NCI-H1048 (cell line): Measurements from ENCODE around the gene ABHD17C.
"Not testable (repeated sequence)": the region's sequence is repeated elsewhere in the genome, so short reads cannot be mapped to it uniquely, and the experiment has no call there.

Experiments used
- DNase-seq: peaks from one replicate; lab custom pipeline; 2025; lab: John Stamatoyannopoulos, UW

ABHD17C gene

GRCh38 chr15:80695099-80695910, at the start of gene ABHD17C:
ABHD17C (plus strand) TSS chr15:80695310; CDS start chr15:80695430, 120 bp downstream.
- DNase-seq, result no peak

GRCh38 chr15:80645494-80646065, 49.5 kb upstream of the ABHD17C start:
- DNase-seq, result no peak

GRCh38 chr15:80647424-80647823, 47.7 kb upstream of the ABHD17C start:
- DNase-seq, result not testable (repeated sequence)

- DNase-seq, result no peak
Measured at GRCh38 chr15:80654299-80654698, 40.8 kb upstream of the ABHD17C start.

- no peak for DNase-seq
Measured at GRCh38 chr15:80659375-80659774, 35.7 kb upstream of the ABHD17C start.

- no peak for DNase-seq
Measured at GRCh38 chr15:80660119-80660518, 35.0 kb upstream of the ABHD17C start.

- DNase-seq, result no peak
Measured at GRCh38 chr15:80662129-80662528, 33.0 kb upstream of the ABHD17C start.

GRCh38 chr15:80662757-80663553, 32.2 kb upstream of the ABHD17C start:
- no peak for DNase-seq

- DNase-seq, result no peak
Measured at GRCh38 chr15:80665151-80665550, 30.0 kb upstream of the ABHD17C start.

- no peak for DNase-seq
Measured at GRCh38 chr15:80667936-80668335, 27.2 kb upstream of the ABHD17C start.

- no peak for DNase-seq
Measured at GRCh38 chr15:80668546-80669236, 26.4 kb upstream of the ABHD17C start.

GRCh38 chr15:80669663-80670273, 25.3 kb upstream of the ABHD17C start:
- DNase-seq, result no peak

- no peak for DNase-seq
Measured at GRCh38 chr15:80673561-80674244, 21.4 kb upstream of the ABHD17C start.

GRCh38 chr15:80674245-80674614, 20.9 kb upstream of the ABHD17C start:
- DNase-seq, result no peak

- DNase-seq, result no peak
Measured at GRCh38 chr15:80677041-80677440, 18.1 kb upstream of the ABHD17C start.

- DNase-seq, result no peak
Measured at GRCh38 chr15:80679167-80679803, 15.8 kb upstream of the ABHD17C start.

GRCh38 chr15:80679804-80680175, 15.3 kb upstream of the ABHD17C start:
- no peak for DNase-seq

- no peak for DNase-seq
Measured at GRCh38 chr15:80682201-80682600, 12.9 kb upstream of the ABHD17C start.

GRCh38 chr15:80684697-80685096, 10.4 kb upstream of the ABHD17C start:
- DNase-seq, result no peak

GRCh38 chr15:80685628-80686027, 9.5 kb upstream of the ABHD17C start:
- no peak for DNase-seq

GRCh38 chr15:80689294-80689693, 5.8 kb upstream of the ABHD17C start:
- no peak for DNase-seq
